ENCODE data around the gene IFT74. TPM values are rescaled to one million over a fixed set of nuclear protein-coding genes. Genes with fewer than 3 reads are reported as not detected.

IFT74 gene
- total RNA-seq, 1 experiment from 2014 or later = 16.2 TPM

DNA sequence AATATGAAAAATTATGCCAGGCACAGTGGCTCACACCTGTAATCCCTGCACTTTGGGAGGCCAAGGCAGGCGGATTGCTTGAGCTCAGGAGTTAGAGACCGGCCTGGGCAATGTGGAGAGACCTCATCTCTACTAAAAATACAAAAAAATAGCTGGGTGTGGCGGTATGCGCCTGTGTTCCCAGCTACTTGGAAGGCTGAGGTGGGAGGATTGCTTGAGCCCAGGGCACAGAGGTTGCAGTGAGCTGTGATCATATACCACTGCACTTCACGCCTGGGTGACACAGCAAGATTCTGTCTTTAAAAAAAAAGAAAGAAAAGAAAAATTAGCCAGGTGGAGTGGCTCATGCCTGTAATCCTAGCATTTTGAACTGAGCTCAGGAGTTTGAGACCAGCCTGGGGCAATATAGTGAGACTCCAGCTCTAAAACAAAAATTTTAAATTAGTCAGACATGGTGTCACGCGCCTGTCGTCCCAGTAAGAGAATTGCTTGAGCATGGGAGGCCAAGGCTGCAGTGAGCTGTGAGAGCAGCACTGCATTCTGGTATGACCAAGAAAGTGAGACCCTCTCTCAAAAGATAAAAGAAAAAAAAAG is 27.2 kb upstream of the IFT74 start:
- H3K18ac ChIP-seq (ENCODE audit: insufficient read length, low read depth, low read length) = no peak overlapping the region
- Mint-ChIP-seq H3K9me3 (no peaks in the 10 kb centered on the region), H3K27ac (0 out of 7 replicates have a peak overlapping the region, but pooled peaks of 2 of the 3 experiments have one; percentile 57 to 68), H3K4me1 (no peaks in the 10 kb centered on the region), H3K27me3 (ENCODE audit: low read depth) (no peaks in the 10 kb centered on the region), H3K36me3 (ENCODE audit: insufficient read depth in 1 of 3, low read depth in 3 of 3) (peaks cover 18 to 51% (median 41%) of the 10 kb centered on the region in 3 experiments; a peak in 6 of 7 replicates), H3K4me3 (no peak overlapping the region)
- no peak overlapping the region for H3K9ac ChIP-seq (ENCODE audit: extremely low read depth, insufficient read length, low read length)
- no peak for DNase-seq
- TF ChIP-seq CTCF (conservative IDR thresholded peaks at IDR 0.05) = no peak
- H3K23me2 ChIP-seq (ENCODE audit: insufficient read length, low read depth, low read length, poor library complexity, severe bottlenecking) = no peaks in the 10 kb centered on the region
- H2BK12ac ChIP-seq (ENCODE audit: insufficient read length, low read depth, low read length) = no peak overlapping the region
- H3K79me2 ChIP-seq (ENCODE audit: insufficient read depth, low read length) = no peaks in the 10 kb centered on the region; the same call in 1 of the 2 replicates
- H3K56ac ChIP-seq (ENCODE audit: insufficient read length, low read depth, low read length) = no peak overlapping the region
- no peak overlapping the region for H2AK5ac ChIP-seq (ENCODE audit: insufficient read length, low read length)
- H3K4me1 ChIP-seq (ENCODE audit: insufficient read depth, low read length) = no peaks in the 10 kb centered on the region
- no peaks in the 10 kb centered on the region for H4K20me1 ChIP-seq (ENCODE audit: control insufficient read depth, insufficient read depth, insufficient read length)
- no peak overlapping the region for H2BK120ac ChIP-seq (ENCODE audit: low read depth, low read length, poor library complexity, severe bottlenecking)
- no peak overlapping the region for H4K8ac ChIP-seq (replicated peaks; ENCODE audit: insufficient read length, low read depth, low read length)
- H3K27me3 ChIP-seq (ENCODE audit: insufficient read depth, low read length) = no peaks in the 10 kb centered on the region
- H4K91ac ChIP-seq (ENCODE audit: insufficient read length, low read depth, low read length) = no peak overlapping the region
- no peaks in the 10 kb centered on the region for H3K79me1 ChIP-seq (ENCODE audit: insufficient read depth, low read depth, low read length, poor library complexity, severe bottlenecking)
- no peak overlapping the region for H3T11ph ChIP-seq (ENCODE audit: low read length)
- no peak overlapping the region for H3K27ac ChIP-seq (ENCODE audit: insufficient read length, low read depth, low read length)
- no peak overlapping the region for H2BK20ac ChIP-seq (ENCODE audit: low read depth, low read length, poor library complexity, severe bottlenecking)
- H3K4ac ChIP-seq (ENCODE audit: low read depth, low read length) = no peak overlapping the region
- no peak overlapping the region for H2BK15ac ChIP-seq (ENCODE audit: low read depth, low read length)
- H2BK5ac ChIP-seq (ENCODE audit: insufficient read length, low read length) = no peak overlapping the region
- H3K4me2 ChIP-seq (ENCODE audit: insufficient read depth, insufficient read length, low read length) = no peak overlapping the region
- H2AFZ ChIP-seq (ENCODE audit: low read length) = no peak overlapping the region
- no peak overlapping the region for H3K23ac ChIP-seq (ENCODE audit: insufficient read length, low read depth, low read length)
- WGBS (ENCODE audit: extremely low coverage, insufficient read length, low lambda C conversion rate) = no CpG with 5 or more reads among the region's 8 CpGs
- H3K9me3 ChIP-seq (ENCODE audit: control insufficient read depth, low read depth, low read length) = no peaks in the 10 kb centered on the region
- H4K5ac ChIP-seq (ENCODE audit: insufficient read length, low read depth, low read length) = no peak overlapping the region
- no peak overlapping the region for H3K14ac ChIP-seq (ENCODE audit: insufficient read depth, low read length)
